ENCODE measurements around the gene BLOC1S4.

BLOC1S4 gene

GRCh38 chr4:6731780-6732179 is 15.8 kb downstream of the BLOC1S4 start:
- H3K4me3 ChIP-seq (ENCODE audit: low read depth, low read length), result no peak overlapping the region
- TF ChIP-seq, protein P1, sequence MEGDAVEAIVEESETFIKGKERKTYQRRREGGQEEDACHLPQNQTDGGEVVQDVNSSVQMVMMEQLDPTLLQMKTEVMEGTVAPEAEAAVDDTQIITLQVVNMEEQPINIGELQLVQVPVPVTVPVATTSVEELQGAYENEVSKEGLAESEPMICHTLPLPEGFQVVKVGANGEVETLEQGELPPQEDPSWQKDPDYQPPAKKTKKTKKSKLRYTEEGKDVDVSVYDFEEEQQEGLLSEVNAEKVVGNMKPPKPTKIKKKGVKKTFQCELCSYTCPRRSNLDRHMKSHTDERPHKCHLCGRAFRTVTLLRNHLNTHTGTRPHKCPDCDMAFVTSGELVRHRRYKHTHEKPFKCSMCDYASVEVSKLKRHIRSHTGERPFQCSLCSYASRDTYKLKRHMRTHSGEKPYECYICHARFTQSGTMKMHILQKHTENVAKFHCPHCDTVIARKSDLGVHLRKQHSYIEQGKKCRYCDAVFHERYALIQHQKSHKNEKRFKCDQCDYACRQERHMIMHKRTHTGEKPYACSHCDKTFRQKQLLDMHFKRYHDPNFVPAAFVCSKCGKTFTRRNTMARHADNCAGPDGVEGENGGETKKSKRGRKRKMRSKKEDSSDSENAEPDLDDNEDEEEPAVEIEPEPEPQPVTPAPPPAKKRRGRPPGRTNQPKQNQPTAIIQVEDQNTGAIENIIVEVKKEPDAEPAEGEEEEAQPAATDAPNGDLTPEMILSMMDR (IDR thresholded peaks at IDR 0.05; ENCODE audit: low read depth, low read length), result no peak
- H3K36me3 ChIP-seq, result no peaks in the 10 kb centered on the region
- H3K27me3 ChIP-seq, result no peaks in the 10 kb centered on the region
- H3K4me1 ChIP-seq, result no peaks in the 10 kb centered on the region
- no peak for DNase-seq
- no peaks in the 10 kb centered on the region for H3K9me3 ChIP-seq

- H3K27me3 ChIP-seq, result no peaks in the 10 kb centered on the region
- no peaks in the 10 kb centered on the region for H3K36me3 ChIP-seq
- TF ChIP-seq, protein P1 (IDR thresholded peaks at IDR 0.05; ENCODE audit: low read depth, low read length), result no peak
- H3K4me3 ChIP-seq (ENCODE audit: low read depth, low read length), result no peak overlapping the region
- H3K9me3 ChIP-seq, result no peaks in the 10 kb centered on the region
- DNase-seq, result no peak
- H3K4me1 ChIP-seq, result no peaks in the 10 kb centered on the region
Observed at GRCh38 chr4:6732441-6733357, 16.7 kb downstream of the BLOC1S4 start.

- TF ChIP-seq, protein P1 (IDR thresholded peaks at IDR 0.05; ENCODE audit: low read depth, low read length), result no peak
- H3K9me3 ChIP-seq, result no peaks in the 10 kb centered on the region
- H3K36me3 ChIP-seq, result no peaks in the 10 kb centered on the region
- no peak overlapping the region for H3K4me3 ChIP-seq (ENCODE audit: low read depth, low read length)
- H3K4me1 ChIP-seq, result no peaks in the 10 kb centered on the region
- H3K27me3 ChIP-seq, result no peaks in the 10 kb centered on the region; the same call in 1 of the 2 replicates
- DNase-seq, result no peak
Observed at GRCh38 chr4:6733358-6734164, 17.6 kb downstream of the BLOC1S4 start.

DNA sequence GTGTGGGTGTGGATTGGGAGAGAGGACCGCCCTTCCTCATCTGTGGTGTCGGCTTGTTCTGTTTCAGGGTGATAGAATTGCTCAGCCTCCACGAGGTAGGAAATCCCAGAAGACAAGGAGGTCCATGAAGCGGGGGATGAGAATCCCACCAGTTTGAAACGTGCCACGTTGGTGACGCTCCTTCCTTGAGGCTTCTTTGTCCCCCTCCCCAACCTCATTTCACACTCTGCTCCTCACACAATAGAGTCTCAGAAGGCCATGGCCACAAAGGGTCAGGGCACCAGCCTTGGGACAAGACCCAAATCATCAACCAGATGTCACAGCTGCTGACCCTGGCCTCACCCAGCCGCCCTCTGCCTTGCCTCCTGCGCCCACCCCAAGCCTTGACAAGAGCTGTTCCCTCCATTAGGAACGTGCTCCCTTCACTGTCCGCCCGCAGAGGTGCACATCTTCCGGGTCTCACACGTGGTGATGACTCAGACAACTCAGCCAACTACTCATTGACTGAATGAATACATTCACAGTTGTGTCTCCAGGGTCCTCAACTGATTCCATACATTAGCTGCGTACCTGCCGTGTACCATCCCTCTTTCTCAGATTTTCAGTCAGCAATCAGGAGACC is 18.3 kb downstream of the BLOC1S4 start:
- DNase-seq, result no peak
- no peaks in the 10 kb centered on the region for H3K36me3 ChIP-seq
- H3K4me3 ChIP-seq (ENCODE audit: low read depth, low read length), result no peak overlapping the region
- TF ChIP-seq, protein P1 (IDR thresholded peaks at IDR 0.05; ENCODE audit: low read depth, low read length), result no peak
- no peaks in the 10 kb centered on the region for H3K9me3 ChIP-seq
- H3K4me1 ChIP-seq, result no peaks in the 10 kb centered on the region
- no peaks in the 10 kb centered on the region; the same call in 1 of the 2 replicates for H3K27me3 ChIP-seq

DNA sequence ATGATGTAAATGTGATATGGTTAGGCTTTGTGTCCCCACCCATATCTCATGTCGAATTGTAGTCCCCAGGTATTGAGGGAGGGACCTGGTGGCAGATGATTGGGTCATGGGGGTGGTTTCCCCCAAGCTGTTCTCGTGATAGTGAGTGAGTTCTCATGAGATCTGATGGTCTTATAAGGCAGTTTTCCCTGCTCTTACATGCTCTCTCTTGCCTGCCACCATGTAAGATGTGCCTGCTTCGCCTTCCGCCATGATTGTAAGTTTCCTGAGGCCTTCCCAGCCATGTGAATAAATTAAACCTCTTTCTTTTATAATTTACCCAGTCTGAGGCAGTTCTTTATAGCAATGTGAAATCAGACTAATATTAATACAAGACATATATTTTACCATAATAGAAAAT is 23.9 kb downstream of the BLOC1S4 start:
- no peak overlapping the region for H3K4me3 ChIP-seq (ENCODE audit: low read depth, low read length)
- TF ChIP-seq, protein P1 (IDR thresholded peaks at IDR 0.05; ENCODE audit: low read depth, low read length), result no peak

More for the DNA sequence above, 23.9 kb downstream of the BLOC1S4 start:
- Histone ChIP-seq H3K4me1 (no peaks in the 10 kb centered on the region), H3K27me3 (no peaks in the 10 kb centered on the region; the same call in 1 of the 2 replicates), H3K36me3 (no peaks in the 10 kb centered on the region), H3K9me3 (no peaks in the 10 kb centered on the region)
- no peak for DNase-seq

All from BE2C (cell line).